ENCODE measurements around the gene HOXB4.

Gene HOXB4

DNA sequence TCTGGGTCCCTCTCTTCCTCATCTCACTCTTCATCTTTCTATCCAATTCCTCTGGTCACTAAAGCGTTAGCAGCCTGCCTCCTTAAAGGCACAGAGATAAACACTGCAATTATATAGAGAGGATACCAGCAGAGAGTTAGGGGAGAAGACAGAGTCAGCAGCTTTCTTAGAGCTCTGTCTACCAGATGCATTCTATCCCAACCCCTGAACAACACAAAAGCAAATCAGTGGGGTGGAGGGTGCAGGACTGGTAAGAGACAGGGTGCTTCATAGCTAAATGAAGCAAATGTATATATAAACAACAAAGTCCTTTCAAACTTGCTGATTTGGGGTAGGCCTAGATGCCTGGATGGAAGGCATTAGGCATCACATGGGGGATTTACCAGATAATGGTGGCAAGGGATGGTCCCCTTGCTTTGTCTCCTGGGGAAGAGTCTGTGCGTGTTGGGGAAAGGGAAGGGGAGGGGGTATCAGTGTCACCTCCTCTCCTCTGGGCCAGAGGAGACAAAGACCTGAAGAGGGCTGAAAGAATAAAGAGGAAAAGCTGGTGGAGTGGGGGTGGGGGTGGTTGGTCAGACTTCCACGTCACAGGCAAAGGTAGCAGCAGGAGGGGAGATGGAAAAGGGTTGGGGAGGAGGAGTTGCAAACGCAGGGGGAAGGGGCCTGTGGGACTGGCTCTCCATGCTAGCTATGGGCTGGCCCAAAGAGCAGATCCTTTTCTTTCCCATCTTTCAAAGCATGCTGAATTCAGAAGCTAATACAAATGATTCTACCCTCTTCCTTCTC is 12.0 kb downstream of the HOXB4 start:
- Histone ChIP-seq H3K4me3 (ENCODE audit: low read length) (no peak overlapping the region), H3K9me2 (replicated peaks; ENCODE audit: control insufficient read depth, low read length) (no peaks in the 10 kb centered on the region), H3K79me2 (ENCODE audit: control insufficient read depth, low read length) (no peaks in the 10 kb centered on the region), H3K36me3 (ENCODE audit: control insufficient read depth, low read length) (no peaks in the 10 kb centered on the region), H4K20me1 (ENCODE audit: control insufficient read depth, insufficient read depth, low read depth, low read length) (no peaks in the 10 kb centered on the region), H3F3A (ENCODE audit: control insufficient read depth, insufficient read depth) (no peaks in the 10 kb centered on the region), H3K27ac (ENCODE audit: low read depth, low read length) (no peak overlapping the region), H3K4me1 (ENCODE audit: control insufficient read depth, low read length) (no peaks in the 10 kb centered on the region), H3K27me3 (ENCODE audit: control insufficient read depth, low read length) (no peaks in the 10 kb centered on the region), H3K9me3 (ENCODE audit: control insufficient read depth, insufficient read depth, low read length) (no peaks in the 10 kb centered on the region), H3K4me2 (ENCODE audit: low read length) (no peak overlapping the region)
- TF ChIP-seq, protein P1, sequence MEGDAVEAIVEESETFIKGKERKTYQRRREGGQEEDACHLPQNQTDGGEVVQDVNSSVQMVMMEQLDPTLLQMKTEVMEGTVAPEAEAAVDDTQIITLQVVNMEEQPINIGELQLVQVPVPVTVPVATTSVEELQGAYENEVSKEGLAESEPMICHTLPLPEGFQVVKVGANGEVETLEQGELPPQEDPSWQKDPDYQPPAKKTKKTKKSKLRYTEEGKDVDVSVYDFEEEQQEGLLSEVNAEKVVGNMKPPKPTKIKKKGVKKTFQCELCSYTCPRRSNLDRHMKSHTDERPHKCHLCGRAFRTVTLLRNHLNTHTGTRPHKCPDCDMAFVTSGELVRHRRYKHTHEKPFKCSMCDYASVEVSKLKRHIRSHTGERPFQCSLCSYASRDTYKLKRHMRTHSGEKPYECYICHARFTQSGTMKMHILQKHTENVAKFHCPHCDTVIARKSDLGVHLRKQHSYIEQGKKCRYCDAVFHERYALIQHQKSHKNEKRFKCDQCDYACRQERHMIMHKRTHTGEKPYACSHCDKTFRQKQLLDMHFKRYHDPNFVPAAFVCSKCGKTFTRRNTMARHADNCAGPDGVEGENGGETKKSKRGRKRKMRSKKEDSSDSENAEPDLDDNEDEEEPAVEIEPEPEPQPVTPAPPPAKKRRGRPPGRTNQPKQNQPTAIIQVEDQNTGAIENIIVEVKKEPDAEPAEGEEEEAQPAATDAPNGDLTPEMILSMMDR (IDR thresholded peaks at IDR 0.05; ENCODE audit: low read depth, low read length, poor library complexity, severe bottlenecking) = no peak
- TF ChIP-seq EZH2phosphoT487 (IDR thresholded peaks at IDR 0.05; ENCODE audit: borderline replicate concordance, low read length) = no peak

DNA sequence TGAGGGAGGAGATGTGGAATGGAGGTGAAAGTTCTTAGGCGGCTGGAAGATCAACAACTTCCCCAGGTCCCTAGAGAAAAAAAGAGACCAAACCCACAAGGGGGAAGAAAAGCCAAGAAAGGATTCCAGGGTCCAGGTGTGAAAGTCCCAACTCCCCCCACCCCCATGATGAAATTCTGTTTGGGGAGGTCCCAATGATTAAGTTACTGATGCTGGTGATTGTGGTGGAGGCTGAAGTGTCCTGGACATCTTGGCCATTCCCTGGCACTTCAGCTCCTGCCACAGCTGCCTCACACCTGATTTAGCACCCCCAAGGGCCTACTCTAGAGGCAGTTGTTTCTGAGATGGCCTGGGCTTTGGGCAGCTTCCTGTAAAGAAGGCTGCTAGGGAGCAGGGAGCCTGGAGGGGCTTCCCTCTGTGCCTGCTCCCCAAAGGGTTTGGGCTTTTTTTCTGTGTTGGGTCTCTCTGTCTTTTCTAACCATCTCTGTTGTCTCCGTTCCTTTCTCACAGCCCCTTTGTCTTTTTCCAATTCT is 13.1 kb downstream of the HOXB4 start:
- no peak for TF ChIP-seq EZH2phosphoT487 (IDR thresholded peaks at IDR 0.05; ENCODE audit: borderline replicate concordance, low read length)
- TF ChIP-seq, protein P1 (IDR thresholded peaks at IDR 0.05; ENCODE audit: low read depth, low read length, poor library complexity, severe bottlenecking) = no peak
- Histone ChIP-seq H3K4me2 (ENCODE audit: low read length) (no peak overlapping the region), H4K20me1 (ENCODE audit: control insufficient read depth, insufficient read depth, low read depth, low read length) (no peaks in the 10 kb centered on the region), H3K4me3 (ENCODE audit: low read length) (no peak overlapping the region), H3K27ac (ENCODE audit: low read depth, low read length) (no peak overlapping the region), H3K27me3 (ENCODE audit: control insufficient read depth, low read length) (no peaks in the 10 kb centered on the region), H3K36me3 (ENCODE audit: control insufficient read depth, low read length) (no peaks in the 10 kb centered on the region), H3K9me2 (replicated peaks; ENCODE audit: control insufficient read depth, low read length) (no peaks in the 10 kb centered on the region), H3K79me2 (ENCODE audit: control insufficient read depth, low read length) (no peaks in the 10 kb centered on the region), H3K4me1 (ENCODE audit: control insufficient read depth, low read length) (no peaks in the 10 kb centered on the region), H3K9me3 (ENCODE audit: control insufficient read depth, insufficient read depth, low read length) (no peaks in the 10 kb centered on the region), H3F3A (ENCODE audit: control insufficient read depth, insufficient read depth) (no peaks in the 10 kb centered on the region)

DNA sequence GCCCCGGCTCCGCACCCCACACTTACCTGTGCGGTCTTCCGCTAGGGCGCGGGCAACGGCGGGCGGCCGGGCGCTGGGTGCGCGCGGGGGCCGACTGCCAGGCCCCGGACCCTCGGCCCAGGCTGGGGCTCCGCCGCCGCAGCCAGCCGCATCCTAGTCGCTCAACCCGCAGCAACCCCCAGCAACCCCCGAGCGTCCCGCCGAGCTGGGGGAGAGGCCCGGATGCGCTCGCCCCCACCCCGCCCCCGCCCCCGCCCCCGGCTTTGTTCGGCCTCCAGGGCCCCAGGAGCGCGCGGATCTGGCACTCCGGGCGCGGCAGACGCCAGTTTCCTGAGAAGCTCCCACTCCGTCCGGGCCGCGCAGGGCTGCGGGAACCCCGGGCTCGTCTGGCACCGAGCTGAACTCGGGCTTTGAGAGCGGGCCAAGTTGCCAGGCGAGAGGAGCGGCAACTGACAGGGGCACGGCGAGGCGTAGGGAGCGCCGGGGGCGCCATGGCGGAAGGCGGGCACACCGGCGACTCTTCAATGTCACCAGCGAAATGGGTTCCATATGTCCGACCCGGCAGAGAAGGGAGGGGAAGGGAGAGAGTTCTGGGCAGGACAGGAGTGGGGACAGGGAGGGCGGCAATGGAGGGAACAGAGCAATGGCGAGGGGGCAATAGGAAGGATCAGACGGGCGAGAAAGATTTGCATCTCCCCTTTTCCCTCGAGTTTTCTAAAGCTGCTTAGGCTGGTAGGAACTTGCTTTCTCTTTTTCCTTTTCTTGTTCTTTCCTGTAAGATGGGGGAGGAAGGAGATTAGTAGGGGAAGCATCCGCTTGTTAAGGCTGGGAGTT is 13.7 kb downstream of the HOXB4 start:
- Histone ChIP-seq H3K4me2 (ENCODE audit: low read length) (no peak overlapping the region), H3K9me3 (ENCODE audit: control insufficient read depth, insufficient read depth, low read length) (no peaks in the 10 kb centered on the region), H4K20me1 (ENCODE audit: control insufficient read depth, insufficient read depth, low read depth, low read length) (no peaks in the 10 kb centered on the region), H3K4me3 (ENCODE audit: low read length) (no peak overlapping the region), H3K9me2 (replicated peaks; ENCODE audit: control insufficient read depth, low read length) (no peaks in the 10 kb centered on the region), H3K27me3 (ENCODE audit: control insufficient read depth, low read length) (no peaks in the 10 kb centered on the region), H3K27ac (ENCODE audit: low read depth, low read length) (no peak overlapping the region), H3F3A (ENCODE audit: control insufficient read depth, insufficient read depth) (no peaks in the 10 kb centered on the region), H3K79me2 (ENCODE audit: control insufficient read depth, low read length) (no peaks in the 10 kb centered on the region), H3K4me1 (ENCODE audit: control insufficient read depth, low read length) (no peaks in the 10 kb centered on the region), H3K36me3 (ENCODE audit: control insufficient read depth, low read length) (no peaks in the 10 kb centered on the region)
- no peak for TF ChIP-seq EZH2phosphoT487 (IDR thresholded peaks at IDR 0.05; ENCODE audit: borderline replicate concordance, low read length)
- TF ChIP-seq, protein P1 (IDR thresholded peaks at IDR 0.05; ENCODE audit: low read depth, low read length, poor library complexity, severe bottlenecking) = no peak
